Lower leg skin (tissue), 3 donors: Measurements from ENCODE around the gene CAMP.

Source experiments
- POLR2A ChIP-seq, 2 donors: fragments of 450-650 bp; IDR thresholded peaks; one replicate each; pipeline ENCODE4 v1.6.1; 2016 to 2017; ENCODE audit warnings: antibody characterized with exemption in 2 of 2, mild to moderate bottlenecking in 1 of 2, moderate library complexity in 1 of 2
- TF ChIP-seq, protein P1 (sequence below), 3 donors: fragments of 450-650 bp; IDR thresholded peaks; one replicate each; pipeline ENCODE4 v1.5.1; 2016; ENCODE audit warnings: antibody characterized with exemption in 3 of 3, mild to moderate bottlenecking in 3 of 3, moderate library complexity in 2 of 3

DNA sequence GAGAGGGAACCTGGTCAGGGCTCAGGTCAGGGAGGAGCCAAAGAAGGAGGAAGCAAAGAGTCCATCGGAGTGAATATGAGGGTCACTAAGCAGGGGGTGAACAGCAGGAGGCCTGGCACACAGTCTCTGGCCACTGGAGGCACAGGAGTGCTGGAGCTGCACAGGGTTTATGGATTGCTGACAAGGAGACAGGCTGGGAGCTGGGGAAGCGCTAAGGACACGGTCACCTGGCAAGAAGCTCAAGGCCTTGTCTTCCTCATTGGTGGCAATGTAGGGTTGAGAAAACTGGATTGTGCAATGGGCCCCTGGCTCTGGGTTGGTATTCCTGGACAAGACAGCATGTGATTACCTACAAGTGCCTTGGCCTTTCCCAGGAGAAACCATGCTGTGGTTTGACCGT lies 5.8 kb upstream of the CAMP start:
- TF ChIP-seq, protein P1, sequence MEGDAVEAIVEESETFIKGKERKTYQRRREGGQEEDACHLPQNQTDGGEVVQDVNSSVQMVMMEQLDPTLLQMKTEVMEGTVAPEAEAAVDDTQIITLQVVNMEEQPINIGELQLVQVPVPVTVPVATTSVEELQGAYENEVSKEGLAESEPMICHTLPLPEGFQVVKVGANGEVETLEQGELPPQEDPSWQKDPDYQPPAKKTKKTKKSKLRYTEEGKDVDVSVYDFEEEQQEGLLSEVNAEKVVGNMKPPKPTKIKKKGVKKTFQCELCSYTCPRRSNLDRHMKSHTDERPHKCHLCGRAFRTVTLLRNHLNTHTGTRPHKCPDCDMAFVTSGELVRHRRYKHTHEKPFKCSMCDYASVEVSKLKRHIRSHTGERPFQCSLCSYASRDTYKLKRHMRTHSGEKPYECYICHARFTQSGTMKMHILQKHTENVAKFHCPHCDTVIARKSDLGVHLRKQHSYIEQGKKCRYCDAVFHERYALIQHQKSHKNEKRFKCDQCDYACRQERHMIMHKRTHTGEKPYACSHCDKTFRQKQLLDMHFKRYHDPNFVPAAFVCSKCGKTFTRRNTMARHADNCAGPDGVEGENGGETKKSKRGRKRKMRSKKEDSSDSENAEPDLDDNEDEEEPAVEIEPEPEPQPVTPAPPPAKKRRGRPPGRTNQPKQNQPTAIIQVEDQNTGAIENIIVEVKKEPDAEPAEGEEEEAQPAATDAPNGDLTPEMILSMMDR (IDR thresholded peaks at IDR 0.05), result no peak
- TF ChIP-seq POLR2A (IDR thresholded peaks at IDR 0.05), result no peak
